ENCODE measurements around the gene GAGE12G. TPM values are rescaled to one million over a fixed set of nuclear protein-coding genes. Genes with fewer than 3 reads are reported as not detected.
"Not testable (repeated sequence)": the region's sequence is repeated elsewhere in the genome, so short reads cannot be mapped to it uniquely, and the experiment has no call there.

GAGE12G gene, protein sequence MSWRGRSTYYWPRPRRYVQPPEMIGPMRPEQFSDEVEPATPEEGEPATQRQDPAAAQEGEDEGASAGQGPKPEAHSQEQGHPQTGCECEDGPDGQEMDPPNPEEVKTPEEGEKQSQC
- not detected in 2 replicates for polyA plus RNA-seq (2013)

DNA sequence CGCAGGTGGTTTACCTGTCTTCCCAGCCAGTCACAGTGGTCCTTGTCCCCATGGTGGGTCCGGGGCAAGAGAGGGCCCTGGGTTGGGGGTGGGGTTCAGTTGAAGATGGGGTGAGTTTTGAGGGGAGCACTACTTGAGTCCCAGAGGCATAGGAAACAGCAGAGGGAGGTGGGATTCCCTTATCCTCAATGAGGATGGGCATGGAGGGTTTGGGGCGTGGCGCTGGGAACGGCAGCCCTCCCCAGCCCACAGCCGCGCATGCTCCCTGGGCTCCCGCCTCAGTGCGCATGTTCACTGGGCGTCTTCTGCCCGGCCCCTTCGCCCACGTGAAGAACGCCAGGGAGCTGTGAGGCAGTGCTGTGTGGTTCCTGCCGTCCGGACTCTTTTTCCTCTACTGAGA is at the start of gene GAGE12G:
TSS of gene GAGE12G (plus strand) at position 301 of the 400 bp plus-strand sequence. CDS start 1,155 bp downstream, outside the sequence.
- not testable (repeated sequence) for H3K79me2 ChIP-seq (ENCODE audit: control insufficient read depth, insufficient read depth, low read length, poor library complexity); H3K18ac ChIP-seq (ENCODE audit: low read length); H4K12ac ChIP-seq (ENCODE audit: low read depth, low read length); H4K8ac ChIP-seq (ENCODE audit: low read depth, low read length); H3K36me3 ChIP-seq (ENCODE audit: control insufficient read depth in 1 of 2, insufficient read depth in 2 of 2, low read length in 2 of 2); DNase-seq; H3K4me1 ChIP-seq (ENCODE audit: control insufficient read depth in 1 of 2, insufficient read depth in 2 of 2, low read length in 2 of 2); H3K9ac ChIP-seq (ENCODE audit: low read length); H2AFZ ChIP-seq (ENCODE audit: insufficient read depth, low read length, poor library complexity); H3K79me1 ChIP-seq (ENCODE audit: low read length); H3K27me3 ChIP-seq (ENCODE audit: insufficient read depth, low read length); H3K4me2 ChIP-seq (ENCODE audit: low read length); H4K91ac ChIP-seq (ENCODE audit: low read depth, low read length); H2AK5ac ChIP-seq (ENCODE audit: low read length); H3K4ac ChIP-seq (ENCODE audit: low read depth, low read length); H3K9me3 ChIP-seq (ENCODE audit: insufficient read depth, low read depth, low read length); H3K4me3 ChIP-seq (ENCODE audit: low read depth, low read length); H2BK5ac ChIP-seq (ENCODE audit: low read depth, low read length, poor library complexity); H3K27ac ChIP-seq (ENCODE audit: low read depth, low read length); H2BK12ac ChIP-seq (ENCODE audit: low read length); H3K23ac ChIP-seq (ENCODE audit: low read length); H2BK120ac ChIP-seq (ENCODE audit: insufficient read depth, low read length, poor library complexity); H3K14ac ChIP-seq (ENCODE audit: low read length)
- no CpG with 5 or more reads among the region's 16 CpGs for WGBS (ENCODE audit: extremely low coverage, insufficient coverage, insufficient read length)

DNA sequence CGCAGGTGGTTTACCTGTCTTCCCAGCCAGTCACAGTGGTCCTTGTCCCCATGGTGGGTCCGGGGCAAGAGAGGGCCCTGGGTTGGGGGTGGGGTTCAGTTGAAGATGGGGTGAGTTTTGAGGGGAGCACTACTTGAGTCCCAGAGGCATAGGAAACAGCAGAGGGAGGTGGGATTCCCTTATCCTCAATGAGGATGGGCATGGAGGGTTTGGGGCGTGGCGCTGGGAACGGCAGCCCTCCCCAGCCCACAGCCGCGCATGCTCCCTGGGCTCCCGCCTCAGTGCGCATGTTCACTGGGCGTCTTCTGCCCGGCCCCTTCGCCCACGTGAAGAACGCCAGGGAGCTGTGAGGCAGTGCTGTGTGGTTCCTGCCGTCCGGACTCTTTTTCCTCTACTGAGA is 38.3 kb upstream of the GAGE12G start, which contains the start of gene GAGE12C:
TSS of gene GAGE12C (plus strand) at position 301 of the 400 bp plus-strand sequence. CDS start 1,155 bp downstream, outside the sequence.
- WGBS (ENCODE audit: extremely low coverage, insufficient coverage, insufficient read length), result no CpG with 5 or more reads among the region's 16 CpGs
- not testable (repeated sequence) for DNase-seq

DNA sequence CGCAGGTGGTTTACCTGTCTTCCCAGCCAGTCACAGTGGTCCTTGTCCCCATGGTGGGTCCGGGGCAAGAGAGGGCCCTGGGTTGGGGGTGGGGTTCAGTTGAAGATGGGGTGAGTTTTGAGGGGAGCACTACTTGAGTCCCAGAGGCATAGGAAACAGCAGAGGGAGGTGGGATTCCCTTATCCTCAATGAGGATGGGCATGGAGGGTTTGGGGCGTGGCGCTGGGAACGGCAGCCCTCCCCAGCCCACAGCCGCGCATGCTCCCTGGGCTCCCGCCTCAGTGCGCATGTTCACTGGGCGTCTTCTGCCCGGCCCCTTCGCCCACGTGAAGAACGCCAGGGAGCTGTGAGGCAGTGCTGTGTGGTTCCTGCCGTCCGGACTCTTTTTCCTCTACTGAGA is 28.8 kb upstream of the GAGE12G start, which contains the start of gene GAGE12D:
TSS of gene GAGE12D (plus strand) at position 301 of the 400 bp plus-strand sequence. CDS start 1,155 bp downstream, outside the sequence.
- not testable (repeated sequence) for H3K9me3 ChIP-seq (ENCODE audit: insufficient read depth, low read depth, low read length); H3K4me1 ChIP-seq (ENCODE audit: control insufficient read depth in 1 of 2, insufficient read depth in 2 of 2, low read length in 2 of 2); H3K79me1 ChIP-seq (ENCODE audit: low read length); DNase-seq; H3K27me3 ChIP-seq (ENCODE audit: insufficient read depth, low read length); H3K79me2 ChIP-seq (ENCODE audit: control insufficient read depth, insufficient read depth, low read length, poor library complexity); H2AFZ ChIP-seq (ENCODE audit: insufficient read depth, low read length, poor library complexity); H2BK5ac ChIP-seq (ENCODE audit: low read depth, low read length, poor library complexity); H3K18ac ChIP-seq (ENCODE audit: low read length); H3K4ac ChIP-seq (ENCODE audit: low read depth, low read length); H4K91ac ChIP-seq (ENCODE audit: low read depth, low read length); H3K23ac ChIP-seq (ENCODE audit: low read length); H3K27ac ChIP-seq (ENCODE audit: low read depth, low read length); H3K14ac ChIP-seq (ENCODE audit: low read length); H4K8ac ChIP-seq (ENCODE audit: low read depth, low read length); H3K9ac ChIP-seq (ENCODE audit: low read length); H3K4me3 ChIP-seq (ENCODE audit: low read depth, low read length); H2BK120ac ChIP-seq (ENCODE audit: insufficient read depth, low read length, poor library complexity); H4K12ac ChIP-seq (ENCODE audit: low read depth, low read length); H3K4me2 ChIP-seq (ENCODE audit: low read length); H2BK12ac ChIP-seq (ENCODE audit: low read length); H2AK5ac ChIP-seq (ENCODE audit: low read length); H3K36me3 ChIP-seq (ENCODE audit: control insufficient read depth in 1 of 2, insufficient read depth in 2 of 2, low read length in 2 of 2)
- WGBS (ENCODE audit: extremely low coverage, insufficient coverage, insufficient read length), result no CpG with 5 or more reads among the region's 16 CpGs

More for the DNA sequence above, 38.3 kb upstream of the GAGE12G start, which contains the start of gene GAGE12C:
- H3K14ac ChIP-seq (ENCODE audit: low read length); H2AK5ac ChIP-seq (ENCODE audit: low read length); H3K4me2 ChIP-seq (ENCODE audit: low read length); H3K23ac ChIP-seq (ENCODE audit: low read length); H4K91ac ChIP-seq (ENCODE audit: low read depth, low read length); H3K79me1 ChIP-seq (ENCODE audit: low read length); H3K4ac ChIP-seq (ENCODE audit: low read depth, low read length); H3K9me3 ChIP-seq (ENCODE audit: insufficient read depth, low read depth, low read length); H3K27ac ChIP-seq (ENCODE audit: low read depth, low read length); H4K12ac ChIP-seq (ENCODE audit: low read depth, low read length); H4K8ac ChIP-seq (ENCODE audit: low read depth, low read length); H3K4me3 ChIP-seq (ENCODE audit: low read depth, low read length); H3K36me3 ChIP-seq (ENCODE audit: control insufficient read depth in 1 of 2, insufficient read depth in 2 of 2, low read length in 2 of 2); H2BK120ac ChIP-seq (ENCODE audit: insufficient read depth, low read length, poor library complexity); H2BK5ac ChIP-seq (ENCODE audit: low read depth, low read length, poor library complexity); H3K27me3 ChIP-seq (ENCODE audit: insufficient read depth, low read length); H2AFZ ChIP-seq (ENCODE audit: insufficient read depth, low read length, poor library complexity); H2BK12ac ChIP-seq (ENCODE audit: low read length); H3K4me1 ChIP-seq (ENCODE audit: control insufficient read depth in 1 of 2, insufficient read depth in 2 of 2, low read length in 2 of 2); H3K18ac ChIP-seq (ENCODE audit: low read length); H3K9ac ChIP-seq (ENCODE audit: low read length); H3K79me2 ChIP-seq (ENCODE audit: control insufficient read depth, insufficient read depth, low read length, poor library complexity): not testable (repeated sequence)

DNA sequence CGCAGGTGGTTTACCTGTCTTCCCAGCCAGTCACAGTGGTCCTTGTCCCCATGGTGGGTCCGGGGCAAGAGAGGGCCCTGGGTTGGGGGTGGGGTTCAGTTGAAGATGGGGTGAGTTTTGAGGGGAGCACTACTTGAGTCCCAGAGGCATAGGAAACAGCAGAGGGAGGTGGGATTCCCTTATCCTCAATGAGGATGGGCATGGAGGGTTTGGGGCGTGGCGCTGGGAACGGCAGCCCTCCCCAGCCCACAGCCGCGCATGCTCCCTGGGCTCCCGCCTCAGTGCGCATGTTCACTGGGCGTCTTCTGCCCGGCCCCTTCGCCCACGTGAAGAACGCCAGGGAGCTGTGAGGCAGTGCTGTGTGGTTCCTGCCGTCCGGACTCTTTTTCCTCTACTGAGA is 19.2 kb upstream of the GAGE12G start, which contains the start of gene GAGE12E:
TSS of gene GAGE12E (plus strand) at position 301 of the 400 bp plus-strand sequence. CDS start 1,155 bp downstream, outside the sequence.
- not testable (repeated sequence) for H3K79me2 ChIP-seq (ENCODE audit: control insufficient read depth, insufficient read depth, low read length, poor library complexity); H3K4me1 ChIP-seq (ENCODE audit: control insufficient read depth in 1 of 2, insufficient read depth in 2 of 2, low read length in 2 of 2); H3K4me3 ChIP-seq (ENCODE audit: low read depth, low read length); H2BK5ac ChIP-seq (ENCODE audit: low read depth, low read length, poor library complexity); H2BK12ac ChIP-seq (ENCODE audit: low read length); H3K4ac ChIP-seq (ENCODE audit: low read depth, low read length); H3K23ac ChIP-seq (ENCODE audit: low read length); H4K8ac ChIP-seq (ENCODE audit: low read depth, low read length); H3K9ac ChIP-seq (ENCODE audit: low read length); H4K12ac ChIP-seq (ENCODE audit: low read depth, low read length); H2AK5ac ChIP-seq (ENCODE audit: low read length); H2AFZ ChIP-seq (ENCODE audit: insufficient read depth, low read length, poor library complexity); H3K36me3 ChIP-seq (ENCODE audit: control insufficient read depth in 1 of 2, insufficient read depth in 2 of 2, low read length in 2 of 2); H3K14ac ChIP-seq (ENCODE audit: low read length); H3K18ac ChIP-seq (ENCODE audit: low read length); H3K9me3 ChIP-seq (ENCODE audit: insufficient read depth, low read depth, low read length); H3K27me3 ChIP-seq (ENCODE audit: insufficient read depth, low read length); H3K79me1 ChIP-seq (ENCODE audit: low read length); H3K4me2 ChIP-seq (ENCODE audit: low read length); H3K27ac ChIP-seq (ENCODE audit: low read depth, low read length); H2BK120ac ChIP-seq (ENCODE audit: insufficient read depth, low read length, poor library complexity); H4K91ac ChIP-seq (ENCODE audit: low read depth, low read length); DNase-seq
- WGBS (ENCODE audit: extremely low coverage, insufficient coverage, insufficient read length), result no CpG with 5 or more reads among the region's 16 CpGs

Measured in trophoblast cell (in vitro differentiated cells and primary cell).